HFFc6 (cell line): ENCODE results near the gene DNAH6. TPM values are rescaled to one million over a fixed set of nuclear protein-coding genes. Genes with fewer than 3 reads are reported as not detected.

Experiments used
- DNase-seq: peaks from one replicate; pipeline ENCODE4 v3.0.0-alpha.2; 2018
- H3K27ac Mint-ChIP-seq: 2 replicates; pipeline ENCODE4 v1.8.0; 2020; ENCODE audit warnings: mild to moderate bottlenecking, mixed read lengths
- H3K27me3 Mint-ChIP-seq: 2 replicates; pipeline ENCODE4 v1.8.0; 2021; ENCODE audit warnings: mild to moderate bottlenecking, moderate library complexity, mixed read lengths; ENCODE audit not compliant: insufficient read depth
- H3K36me3 Mint-ChIP-seq: 2 replicates; pipeline ENCODE4 v1.8.0; 2021; ENCODE audit warnings: low read depth, mixed read lengths
- H3K4me1 Mint-ChIP-seq: 2 replicates; pipeline ENCODE4 v1.8.0; 2020; ENCODE audit warnings: low read depth, mixed read lengths
- H3K4me3 Mint-ChIP-seq: 2 replicates; pipeline ENCODE4 v1.8.0; 2020; ENCODE audit warnings: mild to moderate bottlenecking, moderate library complexity, mixed read lengths
- H3K9me3 Mint-ChIP-seq: 2 replicates; pipeline ENCODE4 v1.8.0; 2020; ENCODE audit warnings: mild to moderate bottlenecking, mixed read lengths
- CTCF ChIP-seq: fragments of 200-600 bp; sonication (generic); IDR thresholded peaks from 2 replicates; pipeline ENCODE4 v1.5.0; 2021; ENCODE audit warnings: antibody characterized with exemption, mild to moderate bottlenecking
- total RNA-seq, 6 experiments: library from RNA; stranded (reverse); fragmentation: NEBNext Ultra II Directional; extraction: Animal tissue kit (Norgen Biotek cat#: 25700); gene quantifications; 2 replicates in 1 of 6; 3 replicates in 5 of 6; pipeline ENCODE4 v1.2.3, GENCODE V29; 2021

Gene DNAH6
- total RNA-seq, 6 experiments from 2014 or later: 0.05 to 0.46 (median 0.05) TPM; not detected in 1

GRCh38 chr2:84805250-84805958, 289.1 kb downstream of the DNAH6 start:
- Mint-ChIP-seq H3K4me1 (peaks cover 46% of the 10 kb centered on the region), H3K27ac (peak overlapping the region; percentile 96), H3K9me3 (peaks cover 7% of the 10 kb centered on the region; the same call in 1 of the 2 replicates), H3K36me3 (peaks cover 12% of the 10 kb centered on the region), H3K4me3 (no peak overlapping the region), H3K27me3 (peaks cover 2% of the 10 kb centered on the region; the same call in 1 of the 2 replicates)
- no peak for TF ChIP-seq CTCF
- DNase-seq: peak; percentile 39

- Mint-ChIP-seq H3K4me3 (peak overlapping the region; percentile 69), H3K4me1 (peaks cover 46% of the 10 kb centered on the region), H3K9me3 (peaks cover 6% of the 10 kb centered on the region; the same call in 1 of the 2 replicates), H3K36me3 (peaks cover 10% of the 10 kb centered on the region), H3K27me3 (peaks cover 2% of the 10 kb centered on the region; the same call in 1 of the 2 replicates), H3K27ac (peak overlapping the region; percentile 96)
- TF ChIP-seq CTCF: no peak
- peak; percentile 97 for DNase-seq
Observed at GRCh38 chr2:84807063-84807485, 290.8 kb downstream of the DNAH6 start.

GRCh38 chr2:84808279-84808678, 292.0 kb downstream of the DNAH6 start:
- no peak for DNase-seq
- no peak overlapping the region; the same call in 1 of the 2 replicates for H3K4me3 Mint-ChIP-seq
- peak overlapping the region; percentile 96 for H3K27ac Mint-ChIP-seq

GRCh38 chr2:84811839-84812431, 295.6 kb downstream of the DNAH6 start:
- no peak overlapping the region for H3K27ac Mint-ChIP-seq
- H3K4me3 Mint-ChIP-seq: no peak overlapping the region
- DNase-seq: no peak
- TF ChIP-seq CTCF: no peak
- peaks cover 50% of the 10 kb centered on the region for H3K4me1 Mint-ChIP-seq
- no peaks in the 10 kb centered on the region for H3K36me3 Mint-ChIP-seq
- H3K9me3 Mint-ChIP-seq: no peaks in the 10 kb centered on the region
- peaks cover 2% of the 10 kb centered on the region; the same call in 1 of the 2 replicates for H3K27me3 Mint-ChIP-seq

More at GRCh38 chr2:84808279-84808678, 292.0 kb downstream of the DNAH6 start:
- TF ChIP-seq CTCF: no peak
- H3K27me3 Mint-ChIP-seq: peaks cover 2% of the 10 kb centered on the region; the same call in 1 of the 2 replicates
- H3K4me1 Mint-ChIP-seq: peaks cover 55% of the 10 kb centered on the region
- H3K36me3 Mint-ChIP-seq: no peaks in the 10 kb centered on the region
- H3K9me3 Mint-ChIP-seq: no peaks in the 10 kb centered on the region

GRCh38 chr2:84815146-84815545, 298.8 kb downstream of the DNAH6 start:
- Mint-ChIP-seq H3K36me3 (no peaks in the 10 kb centered on the region), H3K9me3 (no peaks in the 10 kb centered on the region), H3K27ac (0 out of 2 replicates have a peak overlapping the region, but pooled peaks have one; percentile 9), H3K27me3 (peaks cover 2% of the 10 kb centered on the region; the same call in 1 of the 2 replicates), H3K4me1 (peaks cover 27% of the 10 kb centered on the region), H3K4me3 (peak overlapping the region; percentile 42; the same call in 1 of the 2 replicates)
- peak; percentile 61 for DNase-seq
- no peak for TF ChIP-seq CTCF
